Mucosa of descending colon (tissue), 3 donors: ENCODE measurements around the gene INO80. TPM values are rescaled to one million over a fixed set of nuclear protein-coding genes. Genes with fewer than 3 reads are reported as not detected.

Experiments
- ATAC-seq: fragments of 200-7000 bp; cut with Tn5 transposase; one replicate; pipeline ENCODE4 v1.9.1; 2020; ENCODE audit warnings: mild to moderate bottlenecking, moderate library complexity
- DNase-seq, 3 donors: peaks; one replicate each; pipeline ENCODE4 v3.0.0-alpha.2; 2020
- H3K36me3 ChIP-seq: fragments of 200-600 bp; one replicate; pipeline ENCODE4 v1.8.0; 2021; ENCODE audit warnings: low read depth, mild to moderate bottlenecking
- H3K4me1 ChIP-seq: fragments of 200-600 bp; one replicate; pipeline ENCODE4 v1.8.0; 2021; ENCODE audit warnings: low read depth, mild to moderate bottlenecking
- H3K4me3 ChIP-seq: fragments of 200-600 bp; one replicate; pipeline ENCODE4 v1.8.0; 2021; ENCODE audit warnings: mild to moderate bottlenecking
- H3K9me3 ChIP-seq: fragments of 200-600 bp; one replicate; pipeline ENCODE4 v1.8.0; 2021; ENCODE audit warnings: mild to moderate bottlenecking
- intact Hi-C, 2 donors: fragments of 100-400 bp; cut with DNase I in 1 of 2; cut with micrococcal nuclease in 1 of 2; formaldehyde crosslinking; loops; one replicate each; pipeline versions ENCODE4 v1.11.0 to v1.11.1; 2022; cut with DNase I, micrococcal nuclease
- total RNA-seq, 3 donors: library from RNA; stranded (reverse); fragmentation: NEBNext Ultra II Directional in 2 of 3; extraction: Animal tissue kit (Norgen Biotek cat#: 25700) in 2 of 3; gene quantifications; one replicate each; pipeline versions ENCODE4 v1.2.1 to v1.2.4, GENCODE V29; 2021 to 2023
- TF ChIP-seq, protein P1 (sequence below): fragments of 200-600 bp; IDR thresholded peaks from one replicate; pipeline ENCODE4 v1.8.0; 2022; ENCODE audit warnings: antibody characterized with exemption, mild to moderate bottlenecking
- donor health status: DM: no; HTN: no; CAD: no; lungs with moderate emphysema.
- donor health status: DM: no; HTN: no; CAD: no.
- donor health status: DM: no; HTN: yes; CAD: no.

Gene INO80
- total RNA-seq, 3 donors from 2014 or later, result 22.7 to 28.0 (median 26.3) TPM

DNA sequence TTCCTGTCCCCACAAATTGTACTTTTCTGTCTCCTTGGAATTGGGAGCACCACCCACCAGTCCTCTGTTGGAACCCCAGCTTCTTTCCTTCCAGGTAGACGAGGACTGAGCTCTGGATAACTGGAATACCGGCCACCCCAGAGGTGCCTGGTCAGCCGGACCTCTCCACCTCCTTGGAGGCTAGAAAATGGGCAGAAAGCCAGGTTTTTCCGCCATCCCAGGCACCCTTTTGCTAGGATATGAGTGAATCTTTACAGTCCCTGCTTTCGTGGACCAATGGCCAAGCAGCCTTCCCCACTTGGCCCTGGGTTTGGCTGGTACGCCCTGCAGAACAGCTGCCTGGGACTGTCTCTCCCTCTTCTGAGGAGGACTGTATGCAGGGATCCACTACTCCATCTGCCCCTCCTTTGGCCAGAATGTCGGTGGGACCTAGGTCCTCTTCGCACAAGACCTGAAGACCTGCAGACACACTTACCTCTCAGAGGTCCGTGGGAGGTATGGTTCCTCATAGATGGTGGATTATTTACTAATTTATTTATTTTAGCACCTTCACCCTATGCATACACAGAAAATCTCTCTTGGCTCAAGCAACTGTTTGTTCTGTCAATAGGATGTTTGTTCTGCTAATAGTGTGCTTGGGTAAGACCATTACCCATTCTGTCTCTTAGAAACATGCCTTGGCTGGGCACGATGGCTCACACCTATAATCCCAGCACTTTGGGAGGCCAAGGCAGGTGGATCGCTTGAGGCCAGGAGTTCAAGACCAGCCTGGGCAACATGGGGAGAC lies 171.4 kb downstream of the INO80 start:
- Histone ChIP-seq H3K4me1 (peaks cover 13% of the 10 kb centered on the region), H3K4me3 (no peak overlapping the region), H3K36me3 (no peaks in the 10 kb centered on the region), H3K9me3 (no peaks in the 10 kb centered on the region)
- DNase-seq, result peak in 1 of 3 donors; percentile 14
- TF ChIP-seq, protein P1, sequence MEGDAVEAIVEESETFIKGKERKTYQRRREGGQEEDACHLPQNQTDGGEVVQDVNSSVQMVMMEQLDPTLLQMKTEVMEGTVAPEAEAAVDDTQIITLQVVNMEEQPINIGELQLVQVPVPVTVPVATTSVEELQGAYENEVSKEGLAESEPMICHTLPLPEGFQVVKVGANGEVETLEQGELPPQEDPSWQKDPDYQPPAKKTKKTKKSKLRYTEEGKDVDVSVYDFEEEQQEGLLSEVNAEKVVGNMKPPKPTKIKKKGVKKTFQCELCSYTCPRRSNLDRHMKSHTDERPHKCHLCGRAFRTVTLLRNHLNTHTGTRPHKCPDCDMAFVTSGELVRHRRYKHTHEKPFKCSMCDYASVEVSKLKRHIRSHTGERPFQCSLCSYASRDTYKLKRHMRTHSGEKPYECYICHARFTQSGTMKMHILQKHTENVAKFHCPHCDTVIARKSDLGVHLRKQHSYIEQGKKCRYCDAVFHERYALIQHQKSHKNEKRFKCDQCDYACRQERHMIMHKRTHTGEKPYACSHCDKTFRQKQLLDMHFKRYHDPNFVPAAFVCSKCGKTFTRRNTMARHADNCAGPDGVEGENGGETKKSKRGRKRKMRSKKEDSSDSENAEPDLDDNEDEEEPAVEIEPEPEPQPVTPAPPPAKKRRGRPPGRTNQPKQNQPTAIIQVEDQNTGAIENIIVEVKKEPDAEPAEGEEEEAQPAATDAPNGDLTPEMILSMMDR, result no peak
- intact Hi-C loops, result loop anchor here in 1 of 2 donors (10.0 kb wide), 1 partner anchor 70 kb away; no protein-coding TSS in a partner anchor
- ATAC-seq, result no peak

- Histone ChIP-seq H3K4me3 (no peak overlapping the region), H3K4me1 (peaks cover 9% of the 10 kb centered on the region), H3K9me3 (no peaks in the 10 kb centered on the region), H3K36me3 (no peaks in the 10 kb centered on the region)
- TF ChIP-seq, protein P1, result no peak
- DNase-seq (peak in 1 of 3 donors; percentile 46), ATAC-seq (no peak)
- intact Hi-C loops, result loop anchor here in 1 of 2 donors (10.0 kb wide), 1 partner anchor 71 kb away; no protein-coding TSS in a partner anchor
Measured at GRCh38 chr15:40943764-40944365, 172.2 kb downstream of the INO80 start.

DNA sequence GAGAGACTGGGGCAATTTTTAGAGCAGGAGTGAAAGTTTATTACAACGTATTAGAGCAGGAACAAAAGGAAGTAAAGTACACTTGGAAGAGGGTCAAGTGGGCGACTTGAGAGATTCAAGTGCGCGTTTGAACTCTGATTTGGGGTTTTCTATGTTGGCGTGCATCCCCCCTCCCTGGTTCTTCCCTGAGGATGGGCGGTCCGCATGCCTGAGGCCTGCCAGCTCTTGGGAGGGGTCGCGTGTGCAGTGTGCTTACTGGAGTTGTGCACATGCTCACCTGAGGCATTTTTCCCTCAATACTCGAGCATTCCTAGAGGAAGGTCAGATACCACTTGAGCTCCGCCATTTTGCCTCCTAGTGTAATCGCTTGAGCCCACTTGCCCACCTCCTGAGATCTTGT lies 173.2 kb downstream of the INO80 start:
- Histone ChIP-seq H3K9me3 (no peaks in the 10 kb centered on the region), H3K4me1 (peaks cover 9% of the 10 kb centered on the region), H3K36me3 (no peaks in the 10 kb centered on the region), H3K4me3 (no peak overlapping the region)
- DNase-seq (peak in 1 of 3 donors; percentile 9), ATAC-seq (no peak)
- intact Hi-C loops, result loop anchor here in 1 of 2 donors (10.0 kb wide), 1 partner anchor 72 kb away; no protein-coding TSS in a partner anchor
- TF ChIP-seq, protein P1, result no peak

- peak overlapping the region; percentile 28 for H3K4me3 ChIP-seq
- ATAC-seq (peak; percentile 20), DNase-seq (peak in 1 of 3 donors; percentile 38)
- intact Hi-C loops, result loop anchor here in 1 of 2 donors (10.0 kb wide), 1 partner anchor 72 kb away; no protein-coding TSS in a partner anchor
- no peaks in the 10 kb centered on the region for H3K36me3 ChIP-seq
- TF ChIP-seq, protein P1, result no peak
- peaks cover 9% of the 10 kb centered on the region for H3K4me1 ChIP-seq
- no peaks in the 10 kb centered on the region for H3K9me3 ChIP-seq
Measured at GRCh38 chr15:40942337-40942854, 173.7 kb downstream of the INO80 start.

DNA sequence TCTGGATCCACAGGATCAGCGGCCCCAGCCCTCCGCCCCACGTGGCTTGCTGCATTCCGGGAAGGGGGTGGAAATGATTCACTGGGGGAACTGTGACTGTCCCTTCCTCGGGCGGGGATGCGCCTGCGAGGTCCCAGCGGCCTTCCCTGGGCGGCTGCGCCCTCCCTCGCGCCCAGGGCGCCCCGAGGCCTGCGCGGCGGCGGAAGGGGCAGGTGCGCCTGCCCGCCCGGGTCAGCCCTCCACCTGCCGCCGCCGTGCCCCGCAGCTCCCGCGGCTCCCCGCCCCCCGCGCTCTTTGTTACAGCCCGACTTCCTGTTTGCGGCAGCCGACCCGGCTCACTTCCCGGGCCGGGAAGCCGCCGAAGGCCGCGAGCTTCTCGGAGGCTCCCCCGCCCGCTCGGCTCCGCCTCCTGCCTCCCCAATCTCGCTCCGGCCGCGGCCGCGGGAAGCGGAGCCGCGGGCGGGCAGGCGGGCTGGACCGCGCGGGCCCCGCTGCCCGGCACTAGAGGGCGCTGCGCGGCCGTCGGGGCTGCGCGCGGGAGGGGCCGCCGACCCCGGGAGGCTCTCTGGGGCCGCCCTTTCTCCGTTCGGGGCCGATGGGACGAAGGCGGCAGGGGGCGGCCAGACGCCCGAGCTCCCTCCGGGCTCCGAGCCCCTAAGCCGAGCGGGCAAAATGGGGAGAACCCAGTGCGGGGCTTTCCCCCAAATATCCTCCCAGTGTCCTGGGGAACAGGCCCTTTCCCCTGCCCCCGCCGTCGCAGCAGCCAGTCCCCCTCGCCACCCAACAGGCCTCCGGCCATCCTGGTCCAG lies 174.3 kb downstream of the INO80 start:
- ATAC-seq (peak; percentile 91), DNase-seq (peak; percentile 84 to 91 (median 88))
- H3K4me1 ChIP-seq, result peaks cover 9% of the 10 kb centered on the region
- H3K4me3 ChIP-seq, result peak overlapping the region; percentile 28
- no peaks in the 10 kb centered on the region for H3K9me3 ChIP-seq
- TF ChIP-seq, protein P1, result peak; percentile 74
- H3K36me3 ChIP-seq, result no peaks in the 10 kb centered on the region
- intact Hi-C loops, result loop anchor here in 1 of 2 donors (10.0 kb wide), 1 partner anchor 73 kb away; no protein-coding TSS in a partner anchor
